ENCODE results near the gene ARID1B.

Gene ARID1B

DNA sequence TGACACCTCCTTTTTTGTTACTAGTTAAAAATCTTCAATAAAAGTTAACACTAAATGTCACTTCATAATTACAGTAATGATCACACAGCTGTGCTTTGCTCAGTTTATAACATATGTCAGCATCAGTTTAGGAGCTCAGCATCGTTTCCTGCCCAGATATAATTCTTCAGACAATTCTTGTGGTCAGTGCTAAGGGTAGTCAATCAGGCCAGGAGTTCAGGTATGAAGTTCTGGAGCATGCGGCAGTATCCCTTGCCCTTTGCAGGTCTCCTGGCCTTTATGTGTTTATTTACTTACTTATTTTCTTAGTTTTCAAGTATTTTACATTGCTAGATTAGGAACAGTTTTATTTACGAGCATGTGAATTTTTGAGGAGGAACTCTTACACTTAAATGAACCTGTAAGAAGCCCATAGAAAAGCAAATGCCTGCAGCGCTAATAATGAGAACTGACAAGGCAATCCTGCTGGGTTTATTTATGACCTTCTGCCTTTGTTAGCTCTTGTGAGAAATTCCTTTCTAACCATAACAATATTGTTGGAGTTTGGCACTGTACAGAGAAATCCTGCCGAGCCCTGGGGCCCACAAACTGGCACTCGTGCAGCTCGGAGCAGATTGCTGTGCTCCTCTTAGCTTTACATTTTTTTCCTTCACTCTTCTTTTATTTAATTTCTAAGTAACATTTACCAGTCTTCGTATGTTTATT lies 293.4 kb downstream of the ARID1B start:
- H3K9me3 ChIP-seq (ENCODE audit: low read length) = no peaks in the 10 kb centered on the region
- TF ChIP-seq CTCF (IDR thresholded peaks at IDR 0.05; ENCODE audit: low read length) (no peak), EZH2 (IDR thresholded peaks at IDR 0.05; ENCODE audit: borderline replicate concordance, low read length) (no peak)
- peaks cover 51% of the 10 kb centered on the region for H3K4me1 ChIP-seq (ENCODE audit: insufficient read depth, low read length, severe bottlenecking)
- H3K9me2 ChIP-seq (ENCODE audit: low read depth, low read length) = no peaks in the 10 kb centered on the region
- H3K27me3 ChIP-seq (ENCODE audit: insufficient read depth, low read length) = no peaks in the 10 kb centered on the region
- H3K4me2 ChIP-seq (ENCODE audit: low read length) = no peak overlapping the region
- H3K27ac ChIP-seq (ENCODE audit: low read depth, low read length, poor library complexity, severe bottlenecking) = no peak overlapping the region
- H3F3A ChIP-seq (ENCODE audit: insufficient read depth, low read length) = no peaks in the 10 kb centered on the region
- no peak overlapping the region for H2AFZ ChIP-seq (ENCODE audit: low read length)
- H3K36me3 ChIP-seq (ENCODE audit: insufficient read depth, low read length) = peaks cover 6% of the 10 kb centered on the region; the same call in 1 of the 2 replicates
- H3K9ac ChIP-seq (ENCODE audit: low read length) = no peak overlapping the region
- H4K20me1 ChIP-seq (ENCODE audit: insufficient read depth, low read length) = no peaks in the 10 kb centered on the region
- H3K79me2 ChIP-seq (ENCODE audit: insufficient read depth, low read length) = peaks cover 18% of the 10 kb centered on the region; the same call in 1 of the 2 replicates
- no peak overlapping the region for H3K4me3 ChIP-seq (ENCODE audit: low read depth, low read length, poor library complexity, severe bottlenecking)

GRCh38 chr6:157072128-157072527 lies 294.9 kb downstream of the ARID1B start:
- H3K36me3 ChIP-seq (ENCODE audit: insufficient read depth, low read length) = peaks cover 6% of the 10 kb centered on the region; the same call in 1 of the 2 replicates
- H3K9ac ChIP-seq (ENCODE audit: low read length) = no peak overlapping the region
- no peaks in the 10 kb centered on the region for H3K27me3 ChIP-seq (ENCODE audit: insufficient read depth, low read length)
- no peak overlapping the region for H3K4me2 ChIP-seq (ENCODE audit: low read length)
- H3K9me3 ChIP-seq (ENCODE audit: low read length) = no peaks in the 10 kb centered on the region
- no peaks in the 10 kb centered on the region for H4K20me1 ChIP-seq (ENCODE audit: insufficient read depth, low read length)
- no peak overlapping the region for H3K27ac ChIP-seq (ENCODE audit: low read depth, low read length, poor library complexity, severe bottlenecking)
- H3K79me2 ChIP-seq (ENCODE audit: insufficient read depth, low read length) = peaks cover 12% of the 10 kb centered on the region; the same call in 1 of the 2 replicates
- H3F3A ChIP-seq (ENCODE audit: insufficient read depth, low read length) = no peaks in the 10 kb centered on the region
- no peak overlapping the region for H2AFZ ChIP-seq (ENCODE audit: low read length)
- no peak for TF ChIP-seq CTCF (IDR thresholded peaks at IDR 0.05; ENCODE audit: low read length)
- no peak for TF ChIP-seq EZH2 (IDR thresholded peaks at IDR 0.05; ENCODE audit: borderline replicate concordance, low read length)
- H3K4me3 ChIP-seq (ENCODE audit: low read depth, low read length, poor library complexity, severe bottlenecking) = no peak overlapping the region
- no peaks in the 10 kb centered on the region for H3K9me2 ChIP-seq (ENCODE audit: low read depth, low read length)
- peaks cover 52% of the 10 kb centered on the region for H3K4me1 ChIP-seq (ENCODE audit: insufficient read depth, low read length, severe bottlenecking)

GRCh38 chr6:157073596-157073995 lies 296.4 kb downstream of the ARID1B start:
- TF ChIP-seq CTCF (IDR thresholded peaks at IDR 0.05; ENCODE audit: low read length) (no peak), EZH2 (IDR thresholded peaks at IDR 0.05; ENCODE audit: borderline replicate concordance, low read length) (no peak)
- Histone ChIP-seq H3K4me1 (ENCODE audit: insufficient read depth, low read length, severe bottlenecking) (peaks cover 52% of the 10 kb centered on the region), H3K4me2 (ENCODE audit: low read length) (no peak overlapping the region), H3K79me2 (ENCODE audit: insufficient read depth, low read length) (peaks cover 5% of the 10 kb centered on the region; the same call in 1 of the 2 replicates), H2AFZ (ENCODE audit: low read length) (no peak overlapping the region), H3K9me2 (ENCODE audit: low read depth, low read length) (no peaks in the 10 kb centered on the region), H3K27ac (ENCODE audit: low read depth, low read length, poor library complexity, severe bottlenecking) (no peak overlapping the region), H4K20me1 (ENCODE audit: insufficient read depth, low read length) (no peaks in the 10 kb centered on the region), H3K9ac (ENCODE audit: low read length) (no peak overlapping the region), H3F3A (ENCODE audit: insufficient read depth, low read length) (no peaks in the 10 kb centered on the region), H3K27me3 (ENCODE audit: insufficient read depth, low read length) (no peaks in the 10 kb centered on the region), H3K36me3 (ENCODE audit: insufficient read depth, low read length) (peaks cover 6% of the 10 kb centered on the region; the same call in 1 of the 2 replicates), H3K9me3 (ENCODE audit: low read length) (no peaks in the 10 kb centered on the region), H3K4me3 (ENCODE audit: low read depth, low read length, poor library complexity, severe bottlenecking) (no peak overlapping the region)

Data from OCI-LY1 (cell line).